K562 (cell line): ENCODE results near the gene ANO2. TPM values are rescaled to one million over a fixed set of nuclear protein-coding genes. Genes with fewer than 3 reads are reported as not detected.

Experiments
- ATAC-seq: fragments of 200-7000 bp; cut with Tn5 transposase; 3 replicates; pipeline ENCODE4 v1.9.1; 2020; ENCODE audit warnings: moderate library complexity
- BruUV-seq: library from RNA; stranded (reverse); fragments of 400-500 nt; replicated peaks from 2 replicates; lab custom pipeline; 2021; lab: Mats Ljungman, UMichigan
- CTCF ChIA-PET: fragments of 300-600 bp; formaldehyde crosslinking; extraction: SDS; loops from one replicate; lab custom pipeline; 2021; ENCODE audit warnings: low intra/inter-chr PET ratio; lab: Yijun Ruan, JAX
- POLR2A ChIA-PET: fragments of 300-600, 350-650 bp; sonication (Branson Sonifier 250); formaldehyde crosslinking; extraction: SDS; loops from one replicate; lab custom pipeline; 2021; ENCODE audit warnings: antibody characterized with exemption, inconsistent platforms; lab: Yijun Ruan, JAX
- DNase-seq, 4 experiments: peaks; one replicate each; pipeline versions ENCODE4 v3.0.0 to v3.0.0-alpha.2; 2011 to 2018; ENCODE audit warnings: low spot score in 3 of 4, mixed read lengths in 3 of 4; ENCODE audit errors: extremely low read depth in 1 of 4
- FAIRE-seq: peaks from 2 replicates; lab custom pipeline; 2011; peaks lifted over from hg19 to GRCh38; lab: Jason Lieb, UNC
- H2AFZ ChIP-seq: 2 replicates; pipeline ENCODE4 v1.6.0; 2011; ENCODE audit warnings: low read depth, low read length, control low read depth, inconsistent platforms
- H3K27ac ChIP-seq: fragments of 200-600 bp; 3 replicates; pipeline ENCODE4 v1.8.0; 2011; ENCODE audit warnings: low read depth, mild to moderate bottlenecking, control low read depth, inconsistent platforms, low read length, moderate library complexity, mixed read lengths; ENCODE audit errors: extremely low read depth
- H3K27me3 ChIP-seq, 2 experiments: fragments of 300-600 bp in 1 of 2; 2 replicates in 1 of 2; 3 replicates in 1 of 2; pipeline versions ENCODE4 v1.6.0 to v1.8.0; 2011; ENCODE audit warnings: inconsistent platforms in 2 of 2, low read length in 2 of 2, mild to moderate bottlenecking in 1 of 2, mixed read lengths in 1 of 2, moderate library complexity in 1 of 2; ENCODE audit not compliant: control insufficient read depth in 2 of 2, insufficient read depth in 2 of 2
- H3K36me3 ChIP-seq: fragments of 300-600 bp; 3 replicates; pipeline ENCODE4 v1.8.0; 2011; ENCODE audit warnings: mild to moderate bottlenecking, low read length, inconsistent platforms; ENCODE audit not compliant: control insufficient read depth, insufficient read depth
- H3K4me1 ChIP-seq, 2 experiments: fragments of 200-600 bp in 1 of 2; replicated peaks in 1 of 2; 2 replicates in 1 of 2; 3 replicates in 1 of 2; pipeline versions ENCODE4 v1.5.1 to v1.8.0; 2011; ENCODE audit warnings: inconsistent platforms in 2 of 2, low read length in 2 of 2, mild to moderate bottlenecking in 1 of 2, mixed read lengths in 1 of 2, moderate library complexity in 1 of 2; ENCODE audit not compliant: control insufficient read depth in 2 of 2, insufficient read depth in 2 of 2
- H3K4me2 ChIP-seq: 2 replicates; pipeline ENCODE4 v1.6.1; 2011; ENCODE audit warnings: low read length, control low read depth, inconsistent platforms, mixed read lengths; ENCODE audit not compliant: insufficient read depth
- H3K4me3 ChIP-seq: fragments of 200-600 bp; sonication (generic), shearing (Covaris generic); 2 replicates; pipeline ENCODE4 v1.5.1; 2016; ENCODE audit warnings: control low read depth, inconsistent platforms
- H3K79me2 ChIP-seq: fragments of 200-600 bp; 3 replicates; pipeline ENCODE4 v1.8.0; 2011; ENCODE audit warnings: low read length, inconsistent platforms; ENCODE audit not compliant: control insufficient read depth, insufficient read depth
- H3K9ac ChIP-seq, 2 experiments: 2 replicates each; pipeline versions ENCODE4 v1.6.0 to v1.6.1; 2011; ENCODE audit warnings: low read depth in 2 of 2, low read length in 2 of 2, control low read depth in 1 of 2, inconsistent platforms in 1 of 2, mild to moderate bottlenecking in 1 of 2, mixed read lengths in 1 of 2; ENCODE audit not compliant: insufficient read depth in 1 of 2
- H3K9me1 ChIP-seq: one replicate; pipeline ENCODE4 v1.6.0; 2011; ENCODE audit warnings: inconsistent platforms, mild to moderate bottlenecking, low read length, moderate library complexity; ENCODE audit not compliant: control insufficient read depth, insufficient read depth
- H3K9me3 ChIP-seq: replicated peaks from 2 replicates; pipeline ENCODE4 v1.5.1; 2011; ENCODE audit warnings: low read depth, low read length, inconsistent platforms; ENCODE audit not compliant: control insufficient read depth, insufficient read depth
- H4K20me1 ChIP-seq: replicated peaks from 2 replicates; pipeline ENCODE4 v1.6.1; 2011; ENCODE audit warnings: low read length, inconsistent platforms, mixed read lengths; ENCODE audit not compliant: control insufficient read depth, insufficient read depth
- ARID1B ChIP-seq: fragments of 450-650 bp; IDR thresholded peaks from 2 replicates; pipeline ENCODE4 v1.6.1; 2016; ENCODE audit warnings: antibody characterized with exemption, mild to moderate bottlenecking, inconsistent platforms
- ARID3B ChIP-seq: fragments of 250-450 bp; sonication (Bioruptor Pico); IDR thresholded peaks from 2 replicates; pipeline ENCODE4 v1.4.0; 2020; ENCODE audit warnings: borderline replicate concordance
- BHLHE40 ChIP-seq: IDR thresholded peaks from 2 replicates; pipeline ENCODE4 v1.6.1; 2011; ENCODE audit warnings: low read length, improper control_type of control experiment
- CBFA2T2 ChIP-seq: fragments of 450-650 bp; conservative IDR thresholded peaks from 2 replicates; pipeline ENCODE4 v1.6.1; 2017; ENCODE audit warnings: mild to moderate bottlenecking
- CBFA2T3 ChIP-seq: fragments of 450-650 bp; IDR thresholded peaks from 2 replicates; pipeline ENCODE4 v1.6.1; 2017
- CBX1 ChIP-seq: sonication (generic); IDR thresholded peaks from 2 replicates; pipeline ENCODE4 v1.6.1; 2016; ENCODE audit warnings: antibody characterized with exemption, low read depth, mild to moderate bottlenecking
- MTA3 ChIP-seq: fragments of 450-650 bp; formaldehyde crosslinking; IDR thresholded peaks from 2 replicates; pipeline ENCODE4 v1.6.1; 2017; ENCODE audit warnings: mild to moderate bottlenecking, borderline replicate concordance
- WGBS: fragments of 100-300 bp; shearing (Covaris generic); methylation state at CpG from one replicate; pipeline ENCODE4 v1.1.6; 2016; ENCODE audit warnings: low coverage, mixed read lengths; ENCODE audit not compliant: insufficient coverage; ENCODE audit errors: missing lambda C conversion rate; 5-methylcytosine and 5-hydroxymethylcytosine counted together
- in situ Hi-C: fragments of 300-500 bp; cut with MboI; formaldehyde crosslinking; loops from 4 replicates; pipeline ENCODE4 v1.15.0; 2018; ENCODE audit warnings: inconsistent platforms, mixed read lengths
- intact Hi-C: fragments of 100-400 bp; cut with micrococcal nuclease; formaldehyde crosslinking; loops from 2 replicates; pipeline ENCODE4 v1.14.2; 2022
- polyA plus RNA-seq, 8 experiments: library from polyadenylated mRNA; depleted of rRNA in 4 of 8; stranded (reverse) in 5 of 8; unstranded in 3 of 8; fragments of >200 nt; fragmentation: Nextera tagmentation in 2 of 8; fragmentation: Illumina TruSeq in 1 of 8; extraction: Ambion mirVana in 2 of 8; extraction: Trizol in 1 of 8; gene quantifications; 2 replicates each; pipeline versions ENCODE4 v1.2.1 to v1.2.3, GENCODE V29; 2011 to 2014; ENCODE audit warnings: inconsistent platforms in 1 of 8, missing spikeins in 1 of 8
- total RNA-seq, 7 experiments: library from RNA; depleted of rRNA in 6 of 7; stranded (reverse); fragments of >200 nt in 6 of 7; fragmentation: Illumina TruSeq in 2 of 7; extraction: Trizol in 2 of 7; gene quantifications; 2 replicates each; pipeline versions ENCODE4 v1.2.1 to v1.2.3, GENCODE V29; 2011 to 2021; ENCODE audit warnings: low replicate concordance in 1 of 7
- TF ChIP-seq, protein P1 (sequence below): fragments of 200-800 bp; sonication (Bioruptor generic); IDR thresholded peaks from 2 replicates; pipeline ENCODE4 v1.6.1; 2017; ENCODE audit warnings: missing genetic modification characterization, missing compliant biosample characterization

ANO2 gene
- total and polyA plus RNA-seq, 9 of the 15 experiments (the other 6 are each of a cell fraction or from before 2014, with no cell fraction given): 0.64 TPM; not detected in 8

DNA sequence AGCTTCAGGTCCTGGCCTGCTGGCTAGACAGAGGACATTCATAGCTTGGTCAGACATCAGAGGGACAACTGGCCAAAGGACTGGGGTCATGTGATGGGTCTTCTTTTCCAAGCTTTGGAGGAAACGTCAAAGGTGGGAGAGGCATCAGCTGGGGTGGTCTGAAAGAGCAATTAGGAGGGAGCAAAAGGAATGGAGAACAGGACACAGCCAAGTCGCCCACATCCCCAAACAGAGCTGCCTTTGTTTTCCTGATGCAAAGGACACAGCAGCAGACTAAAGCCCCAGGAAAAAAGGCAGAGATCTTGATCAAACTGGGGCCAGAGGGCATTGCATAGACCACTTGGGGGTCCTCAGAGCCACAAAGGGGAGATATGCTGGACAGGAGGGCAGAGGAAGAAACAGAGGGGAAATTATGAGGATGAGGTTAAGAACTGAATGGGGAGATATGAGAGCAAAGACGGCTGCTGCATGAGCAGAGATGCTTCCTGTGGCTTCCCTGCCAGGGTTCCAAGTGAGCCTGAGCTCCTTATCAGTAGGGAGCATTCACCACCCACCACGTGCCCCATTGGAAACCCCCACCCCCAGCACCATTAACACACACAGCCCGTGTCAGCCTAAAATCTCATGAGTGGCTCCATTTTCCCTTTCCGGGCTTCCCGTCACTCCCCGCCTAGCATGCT lies 62.4 kb downstream of the ANO2 start:
- BruUV-seq: no TSS peak
- Histone ChIP-seq H3K9me1 (no peaks in the 10 kb centered on the region), H3K79me2 (no peaks in the 10 kb centered on the region), H3K4me2 (no peak overlapping the region), H3K9me3 (no peaks in the 10 kb centered on the region), H3K36me3 (no peaks in the 10 kb centered on the region), H3K4me3 (no peak overlapping the region), H3K4me1 (no peaks in the 10 kb centered on the region; a peak in 1 of 5 replicates), H2AFZ (no peak overlapping the region), H3K9ac (no peak overlapping the region), H3K27ac (no peak overlapping the region), H4K20me1 (no peaks in the 10 kb centered on the region; the same call in 1 of the 2 replicates), H3K27me3 (no peaks in the 10 kb centered on the region)
- ChIA-PET CTCF (no interaction called here), POLR2A (interaction anchor here (0.6 kb wide), 2 partner anchors 8 to 234 kb away, joined by 3 read pairs; no protein-coding TSS in a partner anchor)
- intact Hi-C loops (no loop called here), in situ Hi-C loops (no loop called here)
- ATAC-seq (no peak), FAIRE-seq (no peak), DNase-seq (peak in 2 of 4 experiments; percentile 22 to 34)
- 3% methylated on average over 8 of the region's 8 CpGs for WGBS
- TF ChIP-seq MTA3 (no peak), CBFA2T3 (peak; percentile 46), CBFA2T2 (0 out of 2 replicates have a peak, but pooled peaks have one; percentile 3), ARID3B (CRISPR knock-in tag) (no peak), CBX1 (no peak), ARID1B (0 out of 2 replicates have a peak, but pooled peaks have one; percentile 14), BHLHE40 (peak; percentile 27; the same call in 1 of the 2 replicates)
- TF ChIP-seq, protein P1, sequence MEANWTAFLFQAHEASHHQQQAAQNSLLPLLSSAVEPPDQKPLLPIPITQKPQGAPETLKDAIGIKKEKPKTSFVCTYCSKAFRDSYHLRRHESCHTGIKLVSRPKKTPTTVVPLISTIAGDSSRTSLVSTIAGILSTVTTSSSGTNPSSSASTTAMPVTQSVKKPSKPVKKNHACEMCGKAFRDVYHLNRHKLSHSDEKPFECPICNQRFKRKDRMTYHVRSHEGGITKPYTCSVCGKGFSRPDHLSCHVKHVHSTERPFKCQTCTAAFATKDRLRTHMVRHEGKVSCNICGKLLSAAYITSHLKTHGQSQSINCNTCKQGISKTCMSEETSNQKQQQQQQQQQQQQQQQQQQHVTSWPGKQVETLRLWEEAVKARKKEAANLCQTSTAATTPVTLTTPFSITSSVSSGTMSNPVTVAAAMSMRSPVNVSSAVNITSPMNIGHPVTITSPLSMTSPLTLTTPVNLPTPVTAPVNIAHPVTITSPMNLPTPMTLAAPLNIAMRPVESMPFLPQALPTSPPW: peak; percentile 28; the same call in 1 of the 2 replicates
